Smooth muscle cell (in vitro differentiated cells): ENCODE results near the gene NTF3. TPM values are rescaled to one million over a fixed set of nuclear protein-coding genes. Genes with fewer than 3 reads are reported as not detected.
A peak's percentile ranks its signal among the peaks of the same experiment; 100 is the strongest.

Source experiments
- DNase-seq: peaks from one replicate; lab custom pipeline; 2025; ENCODE audit not compliant: unreplicated experiment; lab: John Stamatoyannopoulos, UW
- H2AFZ ChIP-seq: fragments of 200-600 bp; sonication (generic); 2 replicates; pipeline ENCODE4 v1.6.0; 2016; ENCODE audit warnings: antibody characterized with exemption, low read depth, mild to moderate bottlenecking
- H3F3A ChIP-seq: fragments of 200-600 bp; sonication (generic); 2 replicates; pipeline ENCODE4 v1.6.0; 2017; ENCODE audit warnings: antibody characterized with exemption, low read depth
- H3K27ac ChIP-seq: fragments of 200-600 bp; sonication (generic); 2 replicates; pipeline ENCODE4 v1.5.1; 2016; ENCODE audit warnings: low read depth, mild to moderate bottlenecking
- H3K27me3 ChIP-seq: fragments of 200-600 bp; sonication (generic); 2 replicates; pipeline ENCODE4 v1.6.1; 2016; ENCODE audit warnings: low read depth, mild to moderate bottlenecking
- H3K36me3 ChIP-seq: fragments of 200-600 bp; sonication (generic); 2 replicates; pipeline ENCODE4 v1.5.1; 2016; ENCODE audit warnings: low read depth
- H3K4me1 ChIP-seq: fragments of 200-600 bp; sonication (generic); 2 replicates; pipeline ENCODE4 v1.5.1; 2016; ENCODE audit warnings: low read depth
- H3K4me2 ChIP-seq: fragments of 200-600 bp; sonication (generic); 2 replicates; pipeline ENCODE4 v1.6.0; 2016; ENCODE audit warnings: mild to moderate bottlenecking
- H3K4me3 ChIP-seq: fragments of 200-600 bp; sonication (generic); 2 replicates; pipeline ENCODE4 v1.5.1; 2016; ENCODE audit warnings: mild to moderate bottlenecking
- H3K79me2 ChIP-seq: fragments of 200-600 bp; sonication (generic); 2 replicates; pipeline ENCODE4 v1.6.0; 2016; ENCODE audit warnings: low read depth, mild to moderate bottlenecking
- H3K9ac ChIP-seq: fragments of 200-600 bp; sonication (generic); 2 replicates; pipeline ENCODE4 v1.6.0; 2016; ENCODE audit warnings: low read depth
- H3K9me3 ChIP-seq: fragments of 200-600 bp; sonication (generic); replicated peaks from 2 replicates; pipeline ENCODE4 v1.5.1; 2016; ENCODE audit warnings: low read depth
- H4K20me1 ChIP-seq: fragments of 200-600 bp; sonication (generic); 2 replicates; pipeline ENCODE4 v1.6.0; 2016; ENCODE audit warnings: low read depth
- CTCF ChIP-seq: fragments of 200-600 bp; sonication (generic); IDR thresholded peaks from 2 replicates; pipeline ENCODE4 v1.5.1; 2017; ENCODE audit warnings: borderline replicate concordance, mild to moderate bottlenecking, antibody characterized with exemption; ENCODE audit not compliant: insufficient read depth, poor library complexity, severe bottlenecking
- WGBS: methylation state at CpG from one replicate; pipeline ENCODE4 v1.1.7; 2016; ENCODE audit warnings: low lambda C conversion rate; 5-methylcytosine and 5-hydroxymethylcytosine counted together
- polyA plus RNA-seq: library from polyadenylated mRNA; unstranded; fragments of >200 nt; fragmentation: Nextera tagmentation; extraction: Ambion mirVana; gene quantifications from 2 replicates; pipeline ENCODE4 v1.2.1, GENCODE V29; 2016
- total RNA-seq: library from RNA; depleted of rRNA; stranded (reverse); fragments of >200 nt; gene quantifications from 2 replicates; pipeline ENCODE4 v1.2.3, GENCODE V29; 2014

NTF3 gene
- total and polyA plus RNA-seq, 2 experiments from 2014 or later, result 1.1 to 3.4 TPM

DNA sequence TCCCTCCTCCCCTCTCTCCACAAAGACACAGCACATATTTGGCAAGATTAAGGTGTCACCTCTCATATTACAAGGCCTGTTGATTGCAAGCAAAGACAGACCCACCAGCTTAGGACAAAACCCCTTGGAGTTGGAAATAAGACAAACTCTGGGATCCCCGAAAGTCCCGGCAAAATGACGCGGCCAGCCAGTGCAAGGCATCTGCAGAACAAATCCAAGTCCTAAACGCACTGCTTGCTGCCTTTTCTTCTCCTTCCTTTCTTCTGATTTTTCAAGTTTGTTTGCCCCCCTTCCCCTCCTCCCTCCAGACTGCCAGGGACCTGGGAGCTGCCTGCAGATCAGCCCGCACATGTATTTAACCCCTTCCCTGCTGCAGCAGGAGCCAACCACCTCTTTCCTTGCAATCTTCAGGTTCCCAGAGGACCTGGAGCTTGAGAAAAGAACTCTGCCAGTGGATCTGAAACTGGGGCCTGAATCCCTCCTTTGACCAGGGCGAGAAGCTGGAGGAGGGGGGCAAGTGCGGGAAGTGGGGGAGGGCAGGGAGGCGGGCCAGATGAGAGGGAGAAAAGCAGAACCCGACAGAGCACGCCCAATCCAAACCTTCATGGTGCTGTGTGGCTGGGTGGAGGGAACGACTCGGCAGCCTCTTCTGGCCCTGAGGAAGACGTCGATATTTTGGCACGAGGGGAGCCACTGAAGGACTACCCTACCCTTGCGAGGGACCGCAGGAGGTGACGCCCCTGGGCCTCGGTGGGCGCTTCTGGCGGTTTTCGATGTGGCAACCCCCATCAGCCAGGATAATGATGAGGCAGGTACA is 2.0 kb upstream of the NTF3 start:
- no peak overlapping the region for H3K27ac ChIP-seq
- H3F3A ChIP-seq, result no peaks in the 10 kb centered on the region
- H2AFZ ChIP-seq, result no peak overlapping the region
- peak overlapping the region; percentile 63 for H3K4me3 ChIP-seq
- peaks cover 72% of the 10 kb centered on the region for H3K27me3 ChIP-seq
- no peak overlapping the region for H3K9ac ChIP-seq
- H4K20me1 ChIP-seq, result no peaks in the 10 kb centered on the region
- no peak for DNase-seq
- H3K36me3 ChIP-seq, result no peaks in the 10 kb centered on the region
- no peaks in the 10 kb centered on the region for H3K9me3 ChIP-seq
- H3K4me1 ChIP-seq, result peaks cover 38% of the 10 kb centered on the region
- H3K79me2 ChIP-seq, result no peaks in the 10 kb centered on the region
- no peak for TF ChIP-seq CTCF
- 5% methylated on average over 23 of the region's 23 CpGs for WGBS
- peak overlapping the region; percentile 84 for H3K4me2 ChIP-seq

DNA sequence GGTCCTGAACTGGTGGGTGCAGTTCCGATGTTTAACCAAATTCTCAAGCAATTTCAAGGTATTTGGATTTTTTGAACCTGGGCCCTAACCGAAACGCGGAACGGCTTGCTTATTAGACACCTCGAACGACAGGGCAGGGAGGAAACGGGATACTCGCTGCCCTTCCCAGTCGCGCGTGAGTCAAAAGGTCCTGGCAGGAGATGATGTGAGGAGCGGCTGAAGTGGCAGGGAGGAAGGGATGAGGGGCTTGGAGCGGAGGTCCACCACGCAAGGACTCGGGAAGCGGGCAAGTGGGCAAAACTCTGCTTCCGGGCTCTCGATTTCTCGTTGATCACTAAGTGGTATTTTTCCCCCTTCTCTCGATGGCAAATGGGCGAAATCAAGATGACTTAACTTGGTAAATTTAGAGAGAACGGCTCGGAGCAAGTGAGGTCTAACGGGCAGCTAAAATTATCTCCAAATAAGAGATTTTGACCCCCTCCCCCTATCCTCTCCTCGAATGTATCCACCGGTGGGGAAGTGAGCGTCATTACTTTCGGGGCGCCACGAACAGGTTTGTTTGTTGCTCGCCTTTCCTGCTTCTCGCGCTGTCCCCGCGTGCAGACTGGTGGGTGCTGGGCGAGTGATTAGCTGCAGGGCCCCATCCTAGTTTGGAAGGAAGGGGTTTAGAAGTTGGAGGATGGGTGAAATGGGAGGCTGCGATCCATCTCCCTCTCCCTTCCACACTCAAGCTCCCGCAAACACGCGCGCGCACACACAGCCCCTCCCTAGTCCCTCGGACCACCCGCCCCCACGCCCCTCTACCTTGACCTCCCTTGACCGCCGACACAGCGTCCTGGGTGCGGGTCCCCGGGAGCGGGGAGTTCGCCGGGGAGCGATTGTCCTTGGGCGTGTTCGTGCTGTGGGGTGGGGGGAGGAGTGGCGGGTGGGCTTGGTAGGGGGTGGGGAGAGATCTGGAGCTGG is 986 bp upstream of the NTF3 start:
- peak overlapping the region; percentile 84 for H3K4me2 ChIP-seq
- H3K9ac ChIP-seq, result no peak overlapping the region
- no peak for DNase-seq
- H2AFZ ChIP-seq, result peak overlapping the region; percentile 87
- no peaks in the 10 kb centered on the region for H3F3A ChIP-seq
- peaks cover 79% of the 10 kb centered on the region for H3K27me3 ChIP-seq
- H3K27ac ChIP-seq, result no peak overlapping the region
- H3K36me3 ChIP-seq, result no peaks in the 10 kb centered on the region
- no peak for TF ChIP-seq CTCF
- H4K20me1 ChIP-seq, result no peaks in the 10 kb centered on the region
- no peaks in the 10 kb centered on the region for H3K9me3 ChIP-seq
- WGBS, result 3% methylated on average over 39 of the region's 58 CpGs
- H3K4me3 ChIP-seq, result peak overlapping the region; percentile 63
- peaks cover 38% of the 10 kb centered on the region for H3K4me1 ChIP-seq
- no peaks in the 10 kb centered on the region for H3K79me2 ChIP-seq

- Histone ChIP-seq H3K4me3 (peak overlapping the region; percentile 63), H2AFZ (peak overlapping the region; percentile 28), H4K20me1 (no peaks in the 10 kb centered on the region), H3K9ac (no peak overlapping the region), H3K4me1 (peaks cover 34% of the 10 kb centered on the region), H3K9me3 (no peaks in the 10 kb centered on the region), H3F3A (no peaks in the 10 kb centered on the region), H3K27ac (no peak overlapping the region), H3K27me3 (peaks cover 79% of the 10 kb centered on the region), H3K36me3 (no peaks in the 10 kb centered on the region), H3K4me2 (peak overlapping the region; percentile 84), H3K79me2 (no peaks in the 10 kb centered on the region)
- no peak for DNase-seq
- no peak for TF ChIP-seq CTCF
- 3% methylated on average over 52 of the region's 59 CpGs for WGBS
Observed at GRCh38 chr12:5433081-5433844, 1.4 kb downstream of the NTF3 start.
